DMS 273 (cell line): ENCODE results near the gene EPHX1.

ENCODE experiments used
- DNase-seq: peaks from one replicate; lab custom pipeline; 2025; ENCODE audit not compliant: unreplicated experiment; lab: John Stamatoyannopoulos, UW

EPHX1 gene

GRCh38 chr1:225860876-225861441 lies 51.0 kb downstream of the EPHX1 start:
- DNase-seq, result no peak

DNA sequence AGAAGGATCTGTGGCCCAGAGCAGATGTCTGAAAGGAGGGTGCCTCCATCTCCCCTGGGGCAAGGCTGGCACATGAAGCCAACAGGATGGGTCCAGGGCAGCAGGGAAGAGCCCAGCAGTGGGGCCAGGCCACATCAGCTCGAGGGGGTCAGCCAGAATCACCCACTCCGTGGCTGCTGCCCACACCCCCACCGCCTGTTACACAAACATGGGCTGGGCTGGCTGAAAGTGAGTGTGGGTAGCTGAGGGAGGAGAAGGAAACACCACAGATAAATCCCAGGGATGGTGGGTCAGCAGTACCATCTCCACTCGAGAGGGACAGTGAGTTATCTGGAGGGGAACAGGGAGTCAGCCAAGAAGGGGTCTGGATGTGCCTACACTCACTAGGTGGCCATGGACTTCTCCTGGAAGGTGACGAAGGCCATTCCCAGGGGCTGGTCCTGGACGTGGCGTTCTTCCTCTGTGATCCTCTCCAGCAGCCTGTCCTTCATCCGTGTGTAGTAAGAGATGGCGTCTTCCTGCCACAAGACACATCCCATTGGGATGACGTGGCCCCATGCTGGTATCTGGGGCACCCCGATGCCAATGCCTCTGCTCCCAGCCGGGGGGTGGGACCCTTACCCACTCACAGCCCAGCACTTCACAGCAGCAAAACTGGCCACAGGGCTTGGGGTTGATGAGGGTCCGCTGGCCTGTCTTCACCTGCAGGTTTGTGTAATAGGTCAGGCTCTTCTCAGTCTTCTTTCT lies 52.1 kb downstream of the EPHX1 start:
- DNase-seq, result no peak

GRCh38 chr1:225862581-225862950 lies 52.6 kb downstream of the EPHX1 start:
- no peak for DNase-seq

- no peak for DNase-seq
Observed at GRCh38 chr1:225863167-225863566, 53.2 kb downstream of the EPHX1 start.

- DNase-seq, result no peak
Observed at GRCh38 chr1:225865514-225865913, 55.6 kb downstream of the EPHX1 start.

DNA sequence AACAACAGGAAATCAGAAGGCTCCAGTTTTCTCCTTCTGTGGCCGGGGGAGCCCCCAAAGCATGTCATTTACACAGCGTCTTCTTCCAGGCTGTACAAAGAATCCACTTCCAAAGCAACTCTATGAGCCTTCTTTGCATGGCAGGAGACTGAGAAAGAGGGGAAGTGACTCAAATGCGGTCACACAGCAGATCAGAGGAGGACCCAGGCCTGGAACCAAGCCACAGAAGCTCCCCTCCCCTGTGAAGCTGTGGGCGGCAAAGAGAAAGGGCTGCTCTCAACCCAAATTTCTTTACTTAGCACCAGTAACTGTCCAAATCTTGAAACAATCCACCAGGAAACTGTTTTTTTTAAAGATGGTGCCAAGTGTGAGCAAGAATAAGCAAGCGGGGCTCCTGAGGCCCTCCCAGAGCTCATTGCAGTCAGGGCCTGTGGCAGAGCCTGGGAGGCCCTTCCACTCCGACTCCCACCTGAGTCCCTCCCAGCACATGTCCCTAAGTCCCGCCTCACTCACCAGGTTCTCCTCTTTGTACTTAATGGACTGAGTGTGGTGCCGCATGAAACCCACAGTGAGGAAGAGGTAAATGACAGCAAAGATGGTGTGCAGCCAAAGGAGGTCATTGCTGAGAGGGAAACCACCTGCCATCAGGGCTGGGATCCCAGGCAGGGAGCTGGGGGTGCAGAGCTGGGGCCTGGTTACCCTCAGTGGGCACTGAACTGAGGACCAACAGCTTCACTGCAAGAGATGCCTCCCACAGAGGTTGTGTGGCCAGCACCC lies 56.3 kb downstream of the EPHX1 start:
- no peak for DNase-seq

DNA sequence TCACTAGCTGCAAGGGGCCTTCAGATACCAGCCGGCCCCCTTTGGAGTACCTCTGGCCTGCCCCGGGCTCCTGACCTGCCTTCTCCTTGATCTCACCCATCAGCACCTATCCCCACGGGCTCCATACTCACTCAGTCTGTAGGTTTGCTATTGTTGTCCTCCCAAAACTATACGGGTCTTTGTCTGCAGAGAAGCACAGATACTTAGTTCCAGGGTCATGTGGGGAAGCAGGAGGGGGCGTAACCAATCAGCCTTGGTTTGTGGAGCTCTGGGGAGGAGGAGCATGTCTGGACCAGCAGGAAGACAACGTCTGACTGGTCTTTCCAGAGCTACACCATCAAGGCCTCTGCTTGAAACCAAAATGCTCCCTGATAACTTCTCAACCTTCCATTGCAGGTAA lies 57.1 kb downstream of the EPHX1 start:
- no peak for DNase-seq

- DNase-seq, result no peak
Observed at GRCh38 chr1:225868631-225869330, 58.9 kb downstream of the EPHX1 start.

DNA sequence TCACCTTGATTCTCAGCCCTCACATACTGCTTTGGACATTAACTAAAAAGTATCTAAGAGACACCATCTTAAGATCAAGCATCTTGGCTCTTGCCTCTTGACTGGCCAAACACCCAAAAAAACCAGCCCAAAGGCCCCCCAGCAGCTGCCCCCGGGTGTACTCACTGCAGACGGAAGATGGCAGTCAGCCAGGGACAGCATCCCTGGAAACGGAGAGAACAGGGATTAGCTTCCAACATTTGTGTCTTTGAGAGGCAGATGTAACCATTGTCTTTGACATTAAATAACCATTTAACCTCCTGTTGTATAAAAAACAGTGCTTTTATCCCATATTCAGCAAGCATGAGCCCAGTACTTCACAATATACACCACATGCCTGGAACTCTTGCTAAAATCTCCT lies 61.0 kb downstream of the EPHX1 start:
- DNase-seq, result no peak

DNA sequence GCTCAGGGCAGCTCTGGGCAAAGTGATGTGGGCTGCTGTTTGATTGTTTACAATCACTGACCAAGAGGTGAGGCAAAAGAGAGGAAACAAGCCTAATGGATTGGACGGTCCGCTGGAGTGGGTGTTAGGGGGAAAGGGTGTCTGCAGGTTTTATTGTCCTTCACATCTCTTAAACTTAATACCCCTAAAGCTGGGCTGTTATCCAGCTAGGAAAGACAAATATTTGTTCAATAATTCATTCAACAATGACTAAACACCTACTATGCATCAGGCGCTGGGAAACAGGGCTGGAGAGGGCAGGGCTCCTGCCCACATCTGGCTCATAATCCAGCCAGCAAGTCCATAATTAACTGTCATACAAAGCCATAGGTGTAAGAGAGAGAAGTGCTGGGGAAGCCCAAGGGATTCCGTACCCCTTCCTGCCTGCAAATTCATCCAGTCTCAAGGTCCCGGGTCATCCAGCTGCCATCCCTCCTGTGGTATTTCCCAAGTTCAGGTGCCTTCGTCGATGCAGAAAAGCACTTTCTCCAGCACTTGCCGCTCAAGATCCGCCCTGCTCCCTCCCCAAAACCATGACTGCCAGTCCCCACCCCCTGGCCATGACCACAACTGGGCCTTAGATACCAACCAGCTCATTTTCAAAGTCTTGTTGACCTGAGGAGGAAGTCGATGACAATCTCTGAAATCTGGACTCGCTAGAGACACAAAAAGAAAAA lies 61.6 kb downstream of the EPHX1 start:
- no peak for DNase-seq

- DNase-seq, result no peak
Observed at GRCh38 chr1:225872075-225872430, 62.1 kb downstream of the EPHX1 start.

DNA sequence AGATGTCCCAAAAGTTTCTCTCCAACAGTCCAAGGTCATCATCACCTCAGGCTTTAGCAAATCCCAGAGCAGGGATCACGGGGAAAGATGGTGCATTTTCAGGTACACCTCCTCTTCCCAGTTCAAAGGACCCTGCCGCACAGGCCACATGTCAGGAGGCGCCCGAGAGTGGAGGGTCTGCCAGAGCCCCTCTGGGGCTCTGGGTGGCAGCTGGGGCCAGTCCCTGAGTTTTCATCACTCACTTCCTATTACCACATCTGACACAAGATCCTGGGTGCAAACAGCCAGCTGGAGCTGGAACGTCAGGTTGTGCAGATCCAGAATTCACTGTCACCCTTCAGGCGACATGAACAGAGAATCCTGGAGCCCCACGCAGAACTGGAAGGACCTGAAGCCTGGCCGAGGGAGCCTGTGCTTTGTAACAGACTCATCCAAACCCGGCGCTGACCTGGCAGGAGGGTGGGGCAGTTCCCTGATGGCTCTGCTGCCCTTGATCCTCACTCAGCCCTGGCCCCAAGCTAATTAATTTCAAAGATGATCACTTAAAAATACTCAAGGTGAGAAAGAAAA lies 63.4 kb downstream of the EPHX1 start:
- no peak for DNase-seq

DNA sequence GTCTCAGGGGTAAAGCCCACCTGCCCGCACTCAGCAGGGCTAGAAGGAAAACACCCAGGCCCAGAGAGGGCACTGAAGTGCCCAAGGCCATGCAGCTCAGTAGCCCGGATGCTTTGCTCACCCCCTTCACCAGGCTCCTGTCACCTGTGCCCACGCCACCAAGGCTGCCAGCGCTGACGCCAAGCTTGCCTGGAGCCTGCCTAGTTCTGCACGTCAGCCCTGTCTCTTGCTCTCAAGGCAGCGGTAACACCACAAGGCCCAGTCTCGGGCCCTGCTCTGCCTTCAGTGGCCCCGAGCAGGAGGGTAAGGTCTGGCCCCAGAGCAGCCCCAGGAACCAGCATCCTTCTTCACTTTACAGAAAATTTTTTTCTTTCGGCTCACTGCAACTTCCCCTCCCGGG lies 64.5 kb downstream of the EPHX1 start:
- no peak for DNase-seq

DNA sequence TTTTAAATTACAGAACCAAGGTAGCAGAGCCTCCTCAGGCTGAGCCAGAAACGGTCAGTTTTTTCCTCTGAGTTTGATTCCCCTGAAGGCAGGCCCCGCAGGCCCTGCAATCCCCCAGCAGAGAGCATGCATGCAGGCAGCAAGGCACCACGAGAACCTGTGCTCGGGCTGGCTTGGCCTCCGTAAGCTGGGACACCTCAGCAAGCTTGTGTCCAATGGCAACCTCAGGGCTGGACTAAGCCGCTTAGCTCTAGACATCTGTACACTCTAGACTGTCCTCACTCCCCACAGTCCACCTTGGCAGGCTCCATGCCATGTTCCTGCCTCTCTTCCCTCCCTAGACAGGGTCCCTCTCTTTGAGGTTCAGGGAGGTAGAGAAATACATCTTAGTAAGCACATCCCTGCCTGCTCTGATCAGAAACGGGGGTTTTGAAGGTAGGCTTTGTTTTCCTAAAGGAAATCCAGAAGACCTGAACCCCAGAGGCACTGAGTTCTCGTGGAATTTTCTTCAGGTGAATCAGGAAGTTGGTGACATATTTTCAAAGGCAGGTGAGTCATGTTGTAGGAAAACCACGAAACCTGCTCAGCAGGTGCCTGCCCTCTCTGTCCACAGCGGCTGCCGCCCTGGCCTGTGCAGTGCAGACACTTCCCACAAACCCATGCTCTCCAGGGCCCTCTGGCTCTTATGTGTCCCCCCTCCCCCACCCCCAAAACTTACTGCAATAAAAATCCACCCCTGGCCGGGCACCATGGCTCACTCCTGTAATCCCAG lies 65.3 kb downstream of the EPHX1 start:
- no peak for DNase-seq

DNA sequence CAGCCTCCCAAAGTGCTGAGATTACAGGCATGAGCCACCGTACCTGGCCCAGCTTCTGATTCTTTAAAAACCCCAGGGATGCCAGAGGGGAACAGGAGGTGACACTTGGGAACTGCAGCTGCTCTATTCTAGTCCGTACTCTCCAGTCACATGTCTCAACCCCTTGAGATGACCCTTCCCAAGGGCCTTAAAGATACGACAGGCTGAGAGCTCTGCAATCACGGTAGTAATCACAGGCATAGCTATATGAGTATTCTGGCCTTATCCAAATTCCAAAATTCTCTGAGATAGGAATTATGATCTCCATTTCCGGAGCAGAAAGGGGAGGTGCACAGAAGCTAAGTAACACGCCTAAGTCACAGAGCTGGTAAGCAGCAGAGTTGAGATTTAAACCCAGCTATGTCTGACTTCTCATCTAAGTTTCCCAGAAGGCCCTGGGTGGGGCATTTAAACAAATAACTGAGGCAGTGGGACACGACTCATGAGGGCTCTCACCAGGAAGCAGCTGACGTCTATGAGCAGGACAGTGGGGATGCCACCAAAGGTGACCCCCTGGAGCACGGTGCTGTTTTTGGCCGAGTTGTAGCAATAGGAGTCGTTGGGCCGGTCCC lies 67.1 kb downstream of the EPHX1 start:
- DNase-seq, result no peak

- peak; percentile 63 for DNase-seq
Observed at GRCh38 chr1:225877580-225877979, 67.7 kb downstream of the EPHX1 start.

GRCh38 chr1:225878282-225878681 lies 68.4 kb downstream of the EPHX1 start:
- no peak for DNase-seq

DNA sequence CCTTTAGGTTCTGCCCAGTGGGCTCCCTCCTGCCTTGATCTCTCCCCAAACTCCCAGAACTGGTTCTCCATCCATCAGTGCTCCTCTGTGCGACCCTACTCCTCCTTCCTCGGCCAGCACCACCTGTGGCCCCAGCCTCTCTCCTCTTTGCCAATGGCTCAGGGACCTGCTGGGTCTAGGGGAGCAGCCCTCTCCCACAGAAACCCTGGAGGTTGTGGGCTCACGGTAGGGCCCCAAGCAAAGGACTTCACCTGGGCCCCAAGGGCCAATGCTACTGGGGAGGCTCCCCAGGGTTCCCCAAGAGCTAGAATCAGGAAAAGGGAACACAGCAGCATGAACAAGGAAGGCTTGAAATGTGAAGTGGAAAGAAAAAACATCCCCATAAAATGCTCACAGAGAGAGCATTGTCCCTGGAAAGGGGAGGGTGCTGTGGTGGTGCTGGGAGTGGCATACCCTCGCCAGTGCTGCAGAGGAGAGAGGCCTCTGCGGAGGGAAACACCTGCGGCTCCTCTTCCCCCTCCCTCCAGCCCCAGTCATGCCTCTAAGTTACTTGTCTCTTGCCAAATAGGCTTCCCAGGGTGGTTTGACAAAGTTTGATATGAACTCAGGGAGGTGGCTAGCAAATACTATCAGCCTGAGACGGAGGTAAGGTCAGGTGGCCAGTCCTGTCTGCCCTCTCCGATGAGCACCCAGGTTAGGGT lies 69.7 kb downstream of the EPHX1 start:
- DNase-seq, result no peak

DNA sequence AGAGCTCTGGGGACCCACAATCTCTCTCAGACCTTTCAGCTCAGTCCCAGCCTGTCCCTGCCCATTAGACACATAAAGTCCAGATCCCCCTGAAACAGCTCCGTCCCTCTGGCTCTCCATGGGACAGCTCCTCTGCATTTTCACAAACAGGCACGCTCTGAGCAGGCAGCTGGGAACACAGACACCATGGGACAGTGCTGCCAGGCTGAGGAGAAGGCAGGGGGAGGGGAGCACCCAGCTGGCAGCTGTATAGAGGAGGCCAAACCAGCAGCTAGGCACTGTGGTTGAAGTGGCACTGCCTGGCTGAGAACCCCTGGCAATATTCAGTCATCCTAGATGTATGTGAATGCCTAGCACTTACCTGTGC lies 70.3 kb downstream of the EPHX1 start:
- peak; percentile 39 for DNase-seq
